ENCODE results near the gene DKKL1. TPM values are rescaled to one million over a fixed set of nuclear protein-coding genes. Genes with fewer than 3 reads are reported as not detected.

The DKKL1 gene
- polyA plus RNA-seq, 1 donor from 2014 or later, result 2.8 TPM

- Histone ChIP-seq H2AFZ (ENCODE audit: low read depth, low read length) (no peak overlapping the region), H3K4me3 (ENCODE audit: low read length) (no peak overlapping the region), H3F3A (ENCODE audit: insufficient read depth, low read length, poor library complexity, severe bottlenecking) (no peaks in the 10 kb centered on the region), H3K27ac (ENCODE audit: low read length) (no peak overlapping the region), H3K27me3 (ENCODE audit: insufficient read depth, low read depth, low read length) (no peaks in the 10 kb centered on the region), H3K9me2 (ENCODE audit: insufficient read depth, low read length) (no peaks in the 10 kb centered on the region), H3K9me3 (ENCODE audit: low read length) (no peaks in the 10 kb centered on the region), H4K20me1 (ENCODE audit: insufficient read depth) (no peaks in the 10 kb centered on the region), H3K9ac (ENCODE audit: low read length) (no peak overlapping the region), H3K79me2 (replicated peaks; ENCODE audit: insufficient read depth, low read length) (no peaks in the 10 kb centered on the region), H3K36me3 (ENCODE audit: insufficient read depth, low read length) (no peaks in the 10 kb centered on the region), H3K4me2 (ENCODE audit: low read length) (no peak overlapping the region)
- TF ChIP-seq TAF1 (IDR thresholded peaks at IDR 0.05; ENCODE audit: low read depth) (no peak), MXI1 (conservative IDR thresholded peaks at IDR 0.05; ENCODE audit: poor library complexity, severe bottlenecking) (no peak), SMC3 (conservative IDR thresholded peaks at IDR 0.05; ENCODE audit: poor library complexity) (no peak), EZH2 (IDR thresholded peaks at IDR 0.05; ENCODE audit: borderline replicate concordance, insufficient read depth, low read length, poor library complexity, severe bottlenecking) (no peak), RAD21 (conservative IDR thresholded peaks at IDR 0.05) (no peak), REST (IDR thresholded peaks at IDR 0.05; ENCODE audit: borderline replicate concordance) (no peak), POLR2AphosphoS5 (IDR thresholded peaks at IDR 0.05) (no peak), EP300 (conservative IDR thresholded peaks at IDR 0.05; ENCODE audit: poor library complexity, severe bottlenecking) (no peak)
- TF ChIP-seq, protein P1, sequence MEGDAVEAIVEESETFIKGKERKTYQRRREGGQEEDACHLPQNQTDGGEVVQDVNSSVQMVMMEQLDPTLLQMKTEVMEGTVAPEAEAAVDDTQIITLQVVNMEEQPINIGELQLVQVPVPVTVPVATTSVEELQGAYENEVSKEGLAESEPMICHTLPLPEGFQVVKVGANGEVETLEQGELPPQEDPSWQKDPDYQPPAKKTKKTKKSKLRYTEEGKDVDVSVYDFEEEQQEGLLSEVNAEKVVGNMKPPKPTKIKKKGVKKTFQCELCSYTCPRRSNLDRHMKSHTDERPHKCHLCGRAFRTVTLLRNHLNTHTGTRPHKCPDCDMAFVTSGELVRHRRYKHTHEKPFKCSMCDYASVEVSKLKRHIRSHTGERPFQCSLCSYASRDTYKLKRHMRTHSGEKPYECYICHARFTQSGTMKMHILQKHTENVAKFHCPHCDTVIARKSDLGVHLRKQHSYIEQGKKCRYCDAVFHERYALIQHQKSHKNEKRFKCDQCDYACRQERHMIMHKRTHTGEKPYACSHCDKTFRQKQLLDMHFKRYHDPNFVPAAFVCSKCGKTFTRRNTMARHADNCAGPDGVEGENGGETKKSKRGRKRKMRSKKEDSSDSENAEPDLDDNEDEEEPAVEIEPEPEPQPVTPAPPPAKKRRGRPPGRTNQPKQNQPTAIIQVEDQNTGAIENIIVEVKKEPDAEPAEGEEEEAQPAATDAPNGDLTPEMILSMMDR (IDR thresholded peaks at IDR 0.05; ENCODE audit: poor library complexity, severe bottlenecking), result no peak
Observed at GRCh38 chr19:49340865-49341718, 22.6 kb upstream of the DKKL1 start.

DNA sequence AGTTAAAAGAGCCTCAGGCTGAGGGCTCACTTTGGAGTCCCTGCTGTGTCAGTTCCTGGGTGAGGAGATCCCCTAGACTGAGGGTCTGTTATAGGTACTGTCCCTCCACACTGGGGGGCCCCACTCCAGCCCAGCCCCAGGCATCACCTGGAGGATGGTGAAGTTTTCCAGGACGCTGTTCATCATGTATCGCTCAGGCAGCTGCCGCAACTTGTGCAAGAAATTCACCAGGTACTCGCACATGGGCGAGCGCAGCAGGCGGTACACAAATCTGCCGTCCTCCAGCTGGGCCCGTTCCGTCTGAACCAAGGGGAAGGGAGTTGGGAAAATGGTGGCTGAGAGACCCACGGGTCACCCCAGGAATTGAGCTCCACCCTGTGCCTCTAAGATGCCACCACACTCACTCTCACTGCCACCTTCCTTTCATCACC is 21.4 kb upstream of the DKKL1 start:
- H3K9me3 ChIP-seq (ENCODE audit: low read length), result no peaks in the 10 kb centered on the region
- H3K4me3 ChIP-seq (ENCODE audit: low read length), result no peak overlapping the region
- no peaks in the 10 kb centered on the region for H3K79me2 ChIP-seq (replicated peaks; ENCODE audit: insufficient read depth, low read length)
- no peak overlapping the region for H3K27ac ChIP-seq (ENCODE audit: low read length)
- H3K36me3 ChIP-seq (ENCODE audit: insufficient read depth, low read length), result no peaks in the 10 kb centered on the region
- no peaks in the 10 kb centered on the region for H4K20me1 ChIP-seq (ENCODE audit: insufficient read depth)
- TF ChIP-seq TAF1 (IDR thresholded peaks at IDR 0.05; ENCODE audit: low read depth) (no peak), EP300 (conservative IDR thresholded peaks at IDR 0.05; ENCODE audit: poor library complexity, severe bottlenecking) (no peak), RAD21 (conservative IDR thresholded peaks at IDR 0.05) (no peak), POLR2AphosphoS5 (IDR thresholded peaks at IDR 0.05) (no peak), SMC3 (conservative IDR thresholded peaks at IDR 0.05; ENCODE audit: poor library complexity) (no peak), MXI1 (conservative IDR thresholded peaks at IDR 0.05; ENCODE audit: poor library complexity, severe bottlenecking) (no peak), EZH2 (IDR thresholded peaks at IDR 0.05; ENCODE audit: borderline replicate concordance, insufficient read depth, low read length, poor library complexity, severe bottlenecking) (no peak), REST (IDR thresholded peaks at IDR 0.05; ENCODE audit: borderline replicate concordance) (no peak)
- TF ChIP-seq, protein P1 (IDR thresholded peaks at IDR 0.05; ENCODE audit: poor library complexity, severe bottlenecking), result no peak
- H3K4me2 ChIP-seq (ENCODE audit: low read length), result no peak overlapping the region
- no peak overlapping the region for H3K9ac ChIP-seq (ENCODE audit: low read length)
- H3K27me3 ChIP-seq (ENCODE audit: insufficient read depth, low read depth, low read length), result no peaks in the 10 kb centered on the region
- H3K9me2 ChIP-seq (ENCODE audit: insufficient read depth, low read length), result no peaks in the 10 kb centered on the region
- H3F3A ChIP-seq (ENCODE audit: insufficient read depth, low read length, poor library complexity, severe bottlenecking), result no peaks in the 10 kb centered on the region
- H2AFZ ChIP-seq (ENCODE audit: low read depth, low read length), result no peak overlapping the region
